ENCODE data around the gene GNG7. TPM values are rescaled to one million over a fixed set of nuclear protein-coding genes. Genes with fewer than 3 reads are reported as not detected.

The GNG7 gene
- polyA plus RNA-seq, 3 donors = 1.1 to 1.6 (median 1.3) TPM

- peaks cover 5 to 18% of the 10 kb centered on the region in 2 donors for H3K36me3 Mint-ChIP-seq
- Histone ChIP-seq H3K9ac (ENCODE audit: insufficient read depth, low read length, poor library complexity, severe bottlenecking) (no peak overlapping the region), H2AFZ (ENCODE audit: insufficient read depth, low read depth, low read length, poor library complexity, severe bottlenecking) (no peak overlapping the region), H3K4me3 (replicated peaks in 1 of 3; ENCODE audit: low read depth in 2 of 3, low read length in 3 of 3) (no peak overlapping the region), H3K79me2 (ENCODE audit: insufficient read depth, low read length) (no peaks in the 10 kb centered on the region), H3K9me3 (replicated peaks in 1 of 2; ENCODE audit: control insufficient read depth in 1 of 2, insufficient read depth in 1 of 2, low read length in 2 of 2) (no peaks in the 10 kb centered on the region), H3K4me1 (ENCODE audit: control insufficient read depth in 1 of 2, insufficient read depth in 2 of 2, low read length in 2 of 2) (no peaks in the 10 kb centered on the region), H4K20me1 (ENCODE audit: insufficient read depth, low read length) (no peaks in the 10 kb centered on the region), H3K36me3 (replicated peaks in 1 of 2; ENCODE audit: control insufficient read depth in 1 of 2, insufficient read depth in 2 of 2, low read length in 2 of 2) (peaks cover under 1 to 22% of the 10 kb centered on the region in 2 donors), H3K4me2 (replicated peaks; ENCODE audit: extremely low read depth, low read length, poor library complexity, severe bottlenecking) (no peak overlapping the region), H3K27me3 (ENCODE audit: control insufficient read depth in 2 of 2, insufficient read depth in 2 of 2, low read length in 2 of 2) (peaks cover 0 to 15% of the 10 kb centered on the region in 2 donors), H3K27ac (ENCODE audit: low read depth in 1 of 2, low read length in 2 of 2) (no peak overlapping the region)
- H3K27ac Mint-ChIP-seq = peak overlapping the region in 1 of 7 donors; percentile 26
- TF ChIP-seq, protein P1, sequence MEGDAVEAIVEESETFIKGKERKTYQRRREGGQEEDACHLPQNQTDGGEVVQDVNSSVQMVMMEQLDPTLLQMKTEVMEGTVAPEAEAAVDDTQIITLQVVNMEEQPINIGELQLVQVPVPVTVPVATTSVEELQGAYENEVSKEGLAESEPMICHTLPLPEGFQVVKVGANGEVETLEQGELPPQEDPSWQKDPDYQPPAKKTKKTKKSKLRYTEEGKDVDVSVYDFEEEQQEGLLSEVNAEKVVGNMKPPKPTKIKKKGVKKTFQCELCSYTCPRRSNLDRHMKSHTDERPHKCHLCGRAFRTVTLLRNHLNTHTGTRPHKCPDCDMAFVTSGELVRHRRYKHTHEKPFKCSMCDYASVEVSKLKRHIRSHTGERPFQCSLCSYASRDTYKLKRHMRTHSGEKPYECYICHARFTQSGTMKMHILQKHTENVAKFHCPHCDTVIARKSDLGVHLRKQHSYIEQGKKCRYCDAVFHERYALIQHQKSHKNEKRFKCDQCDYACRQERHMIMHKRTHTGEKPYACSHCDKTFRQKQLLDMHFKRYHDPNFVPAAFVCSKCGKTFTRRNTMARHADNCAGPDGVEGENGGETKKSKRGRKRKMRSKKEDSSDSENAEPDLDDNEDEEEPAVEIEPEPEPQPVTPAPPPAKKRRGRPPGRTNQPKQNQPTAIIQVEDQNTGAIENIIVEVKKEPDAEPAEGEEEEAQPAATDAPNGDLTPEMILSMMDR (IDR thresholded peaks at IDR 0.05) = no peak
- no peak for DNase-seq
- whole genome bisulfite sequencing (ENCODE audit: insufficient coverage) = 80% methylated on average over 13 of the region's 23 CpGs
- peaks cover 0 to 4% (median 0%) of the 10 kb centered on the region in 7 donors for H3K9me3 Mint-ChIP-seq
- H3K27me3 Mint-ChIP-seq (ENCODE audit: low read depth in 3 of 3) = peaks cover 22 to 32% (median 32%) of the 10 kb centered on the region in 3 donors
- no peaks in the 10 kb centered on the region for H3K4me1 Mint-ChIP-seq
- intact Hi-C loops (cut with micrococcal nuclease) = no loop called here
- H3K4me3 Mint-ChIP-seq = no peak overlapping the region
Measured at GRCh38 chr19:2728783-2729387, 26.4 kb upstream of the GNG7 start.

- DNase-seq = no peak
- no peak overlapping the region for H3K4me2 ChIP-seq (replicated peaks; ENCODE audit: extremely low read depth, low read length, poor library complexity, severe bottlenecking)
- H3K4me3 Mint-ChIP-seq = no peak overlapping the region
- no peaks in the 10 kb centered on the region for H4K20me1 ChIP-seq (ENCODE audit: insufficient read depth, low read length)
- no peaks in the 10 kb centered on the region for H3K4me1 Mint-ChIP-seq
- no peak overlapping the region for H2AFZ ChIP-seq (ENCODE audit: insufficient read depth, low read depth, low read length, poor library complexity, severe bottlenecking)
- peaks cover 0 to 17% of the 10 kb centered on the region in 2 donors for H3K27me3 ChIP-seq (ENCODE audit: control insufficient read depth in 2 of 2, insufficient read depth in 2 of 2, low read length in 2 of 2)
- intact Hi-C loops (cut with micrococcal nuclease) = no loop called here
- H3K36me3 ChIP-seq (replicated peaks in 1 of 2; ENCODE audit: control insufficient read depth in 1 of 2, insufficient read depth in 2 of 2, low read length in 2 of 2) = peaks cover 0 to 9% of the 10 kb centered on the region in 2 donors
- peaks cover 23 to 44% (median 40%) of the 10 kb centered on the region in 3 donors for H3K27me3 Mint-ChIP-seq (ENCODE audit: low read depth in 3 of 3)
- 75% methylated on average over 12 of the region's 16 CpGs for WGBS (ENCODE audit: insufficient coverage)
- H3K27ac ChIP-seq (ENCODE audit: low read depth in 1 of 2, low read length in 2 of 2) = no peak overlapping the region
- no peak overlapping the region for H3K9ac ChIP-seq (ENCODE audit: insufficient read depth, low read length, poor library complexity, severe bottlenecking)
- TF ChIP-seq, protein P1 (IDR thresholded peaks at IDR 0.05) = no peak
- peaks cover 0 to 7% of the 10 kb centered on the region in 2 donors for H3K36me3 Mint-ChIP-seq
- H3K9me3 ChIP-seq (replicated peaks in 1 of 2; ENCODE audit: control insufficient read depth in 1 of 2, insufficient read depth in 1 of 2, low read length in 2 of 2) = no peaks in the 10 kb centered on the region
- H3K4me1 ChIP-seq (ENCODE audit: control insufficient read depth in 1 of 2, insufficient read depth in 2 of 2, low read length in 2 of 2) = peaks cover 0 to 5% of the 10 kb centered on the region in 2 donors
- H3K9me3 Mint-ChIP-seq = peaks cover 0 to 4% (median 0%) of the 10 kb centered on the region in 7 donors
- H3K27ac Mint-ChIP-seq = no peak overlapping the region
- H3K4me3 ChIP-seq (replicated peaks in 1 of 3; ENCODE audit: low read depth in 2 of 3, low read length in 3 of 3) = no peak overlapping the region
- H3K79me2 ChIP-seq (ENCODE audit: insufficient read depth, low read length) = no peaks in the 10 kb centered on the region
Measured at GRCh38 chr19:2727640-2727944, 25.1 kb upstream of the GNG7 start.
